ENCODE measurements around the gene TPK1.

GRCh38 chr7:144649120-144649519 lies 186.7 kb downstream of the TPK1 start:
- TF ChIP-seq, protein P1, sequence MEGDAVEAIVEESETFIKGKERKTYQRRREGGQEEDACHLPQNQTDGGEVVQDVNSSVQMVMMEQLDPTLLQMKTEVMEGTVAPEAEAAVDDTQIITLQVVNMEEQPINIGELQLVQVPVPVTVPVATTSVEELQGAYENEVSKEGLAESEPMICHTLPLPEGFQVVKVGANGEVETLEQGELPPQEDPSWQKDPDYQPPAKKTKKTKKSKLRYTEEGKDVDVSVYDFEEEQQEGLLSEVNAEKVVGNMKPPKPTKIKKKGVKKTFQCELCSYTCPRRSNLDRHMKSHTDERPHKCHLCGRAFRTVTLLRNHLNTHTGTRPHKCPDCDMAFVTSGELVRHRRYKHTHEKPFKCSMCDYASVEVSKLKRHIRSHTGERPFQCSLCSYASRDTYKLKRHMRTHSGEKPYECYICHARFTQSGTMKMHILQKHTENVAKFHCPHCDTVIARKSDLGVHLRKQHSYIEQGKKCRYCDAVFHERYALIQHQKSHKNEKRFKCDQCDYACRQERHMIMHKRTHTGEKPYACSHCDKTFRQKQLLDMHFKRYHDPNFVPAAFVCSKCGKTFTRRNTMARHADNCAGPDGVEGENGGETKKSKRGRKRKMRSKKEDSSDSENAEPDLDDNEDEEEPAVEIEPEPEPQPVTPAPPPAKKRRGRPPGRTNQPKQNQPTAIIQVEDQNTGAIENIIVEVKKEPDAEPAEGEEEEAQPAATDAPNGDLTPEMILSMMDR (IDR thresholded peaks at IDR 0.05; ENCODE audit: low read depth, low read length) = no peak
- no peak for TF ChIP-seq POLR2A (IDR thresholded peaks at IDR 0.05; ENCODE audit: extremely low read depth, insufficient read length)
- TF ChIP-seq, protein P2, sequence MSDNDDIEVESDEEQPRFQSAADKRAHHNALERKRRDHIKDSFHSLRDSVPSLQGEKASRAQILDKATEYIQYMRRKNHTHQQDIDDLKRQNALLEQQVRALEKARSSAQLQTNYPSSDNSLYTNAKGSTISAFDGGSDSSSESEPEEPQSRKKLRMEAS (IDR thresholded peaks at IDR 0.05; ENCODE audit: low read depth, low read length) = no peak

Data from NB4 (cell line).